GM18858 (cell line): Measurements from ENCODE around the gene SGSM1.

ENCODE experiments used
- ATAC-seq: cut with Tn5 transposase; IDR thresholded peaks from one replicate; pipeline ENCODE4 v1.9.1; 2021; ENCODE audit not compliant: unreplicated experiment

The SGSM1 gene

DNA sequence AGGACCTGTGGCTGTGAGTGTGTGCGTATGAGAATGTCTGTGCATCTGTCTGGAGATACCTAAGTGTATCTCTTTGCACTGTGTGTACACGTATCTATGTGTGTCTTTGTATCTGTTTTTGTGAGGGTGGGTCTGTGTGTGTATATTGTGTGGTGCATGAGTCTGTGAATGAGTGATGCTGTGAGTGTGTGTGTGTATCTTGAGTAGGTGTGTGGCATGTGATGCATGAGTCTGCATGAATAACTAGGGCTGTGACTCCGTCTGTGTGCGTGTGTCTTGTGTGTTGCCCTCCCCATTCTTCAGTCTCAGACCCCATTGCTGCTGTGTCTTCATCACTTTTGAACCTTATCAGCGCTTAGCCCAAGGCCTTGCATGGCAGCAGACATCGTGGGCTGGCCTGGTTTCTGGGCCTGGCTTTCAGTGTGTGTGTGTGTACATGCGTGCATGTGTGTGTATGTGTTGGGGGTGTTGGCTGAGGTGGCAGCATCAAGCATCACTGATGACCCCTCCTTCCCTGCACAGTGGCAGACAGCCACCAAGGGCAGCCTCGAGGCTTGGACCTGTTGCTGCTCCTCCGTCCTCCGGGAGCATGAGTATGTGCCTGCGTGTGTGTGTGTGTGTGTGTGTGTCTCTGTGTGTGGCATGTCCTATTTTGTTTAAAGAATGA lies 1.4 kb downstream of the SGSM1 start:
- ATAC-seq: no peak

- ATAC-seq: no peak
Observed at GRCh38 chr22:24809331-24809730, 3.3 kb downstream of the SGSM1 start.

GRCh38 chr22:24810043-24810749 lies 4.2 kb downstream of the SGSM1 start:
- ATAC-seq: no peak

- ATAC-seq: no peak
Observed at GRCh38 chr22:24812950-24813775, 7.2 kb downstream of the SGSM1 start.

GRCh38 chr22:24813861-24814770 lies 8.1 kb downstream of the SGSM1 start:
- ATAC-seq: no peak

GRCh38 chr22:24816806-24817205 lies 10.8 kb downstream of the SGSM1 start:
- ATAC-seq: no peak

DNA sequence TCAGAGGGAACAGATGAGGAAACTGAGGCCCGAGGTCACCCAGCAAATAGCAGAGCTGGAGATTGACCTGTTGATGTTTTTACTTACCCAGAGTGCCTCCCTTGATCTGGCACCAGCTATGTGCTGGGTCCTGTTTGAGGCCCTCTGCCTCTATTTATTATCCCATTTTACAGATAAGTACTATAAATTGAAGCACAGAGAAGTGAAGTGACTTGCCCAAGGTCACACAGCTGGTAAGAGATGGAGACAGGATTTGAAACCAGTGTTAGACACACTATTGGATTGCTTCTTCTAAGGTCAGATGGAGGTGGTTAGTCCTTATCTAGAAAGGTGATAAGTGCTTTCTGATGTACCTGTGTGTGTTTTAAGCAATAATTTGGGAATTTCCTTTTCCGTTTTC lies 13.5 kb downstream of the SGSM1 start:
- no peak for ATAC-seq

DNA sequence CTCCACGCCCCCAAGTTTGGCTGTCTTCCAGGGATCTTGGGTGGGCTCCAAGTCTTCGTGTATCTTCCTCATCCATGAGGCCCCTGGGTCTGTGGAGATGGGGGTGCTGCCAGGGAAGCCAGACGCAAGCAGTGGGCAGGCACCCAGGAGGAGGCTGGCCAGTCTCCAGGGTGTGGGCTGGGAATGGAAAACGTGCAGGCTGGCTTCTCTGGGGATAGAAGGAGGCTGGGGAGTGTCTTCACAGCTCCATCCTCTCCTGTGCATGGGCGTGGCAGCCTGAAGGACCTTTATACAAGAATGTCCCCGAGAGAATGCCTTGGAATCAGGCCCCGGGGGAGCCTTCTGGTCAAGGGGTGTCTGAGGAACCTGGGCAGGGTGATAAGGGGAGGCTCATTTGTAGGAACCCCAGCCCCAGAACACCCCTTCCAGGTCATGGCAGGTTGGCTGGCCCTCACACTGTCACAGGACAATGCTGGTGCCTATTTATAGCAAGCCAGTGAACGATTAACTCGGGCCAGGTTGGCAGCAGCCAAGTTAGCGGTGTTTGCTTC lies 14.0 kb downstream of the SGSM1 start:
- no peak for ATAC-seq

GRCh38 chr22:24822471-24822870 lies 16.5 kb downstream of the SGSM1 start:
- ATAC-seq: no peak

GRCh38 chr22:24823787-24824186 lies 17.8 kb downstream of the SGSM1 start:
- no peak for ATAC-seq

GRCh38 chr22:24824250-24824649 lies 18.2 kb downstream of the SGSM1 start:
- no peak for ATAC-seq

- no peak for ATAC-seq
Observed at GRCh38 chr22:24824915-24825314, 18.9 kb downstream of the SGSM1 start.

DNA sequence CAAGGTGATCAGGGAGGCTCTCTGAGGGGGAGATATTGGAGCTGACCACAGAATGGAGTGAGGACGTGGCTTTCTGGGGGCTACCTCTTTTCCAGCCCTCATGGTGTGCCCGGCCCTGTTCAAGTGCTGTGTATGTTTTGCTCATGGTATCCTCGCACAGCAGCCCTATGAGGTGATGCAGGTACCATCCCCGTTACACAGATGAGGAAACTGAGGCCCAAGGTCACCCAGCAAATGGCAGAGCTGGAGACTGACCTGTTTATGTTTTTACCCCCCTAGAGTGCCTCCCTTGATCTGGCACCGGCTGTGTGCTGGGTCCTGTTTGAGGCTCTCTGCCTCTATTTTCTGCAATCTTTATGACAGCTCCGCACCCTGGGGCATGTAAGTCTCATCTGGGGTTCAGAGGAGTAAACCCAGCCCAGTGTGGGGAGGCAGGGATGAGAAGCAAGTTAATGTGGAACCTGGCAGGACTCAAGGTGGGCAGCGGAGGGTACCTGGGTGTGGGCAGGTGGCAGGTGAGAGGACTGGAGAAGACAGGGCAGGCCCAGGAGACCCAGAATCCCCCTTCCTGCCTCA lies 20.8 kb downstream of the SGSM1 start:
- ATAC-seq: no peak

- ATAC-seq: no peak
Observed at GRCh38 chr22:24827296-24827695, 21.3 kb downstream of the SGSM1 start.

DNA sequence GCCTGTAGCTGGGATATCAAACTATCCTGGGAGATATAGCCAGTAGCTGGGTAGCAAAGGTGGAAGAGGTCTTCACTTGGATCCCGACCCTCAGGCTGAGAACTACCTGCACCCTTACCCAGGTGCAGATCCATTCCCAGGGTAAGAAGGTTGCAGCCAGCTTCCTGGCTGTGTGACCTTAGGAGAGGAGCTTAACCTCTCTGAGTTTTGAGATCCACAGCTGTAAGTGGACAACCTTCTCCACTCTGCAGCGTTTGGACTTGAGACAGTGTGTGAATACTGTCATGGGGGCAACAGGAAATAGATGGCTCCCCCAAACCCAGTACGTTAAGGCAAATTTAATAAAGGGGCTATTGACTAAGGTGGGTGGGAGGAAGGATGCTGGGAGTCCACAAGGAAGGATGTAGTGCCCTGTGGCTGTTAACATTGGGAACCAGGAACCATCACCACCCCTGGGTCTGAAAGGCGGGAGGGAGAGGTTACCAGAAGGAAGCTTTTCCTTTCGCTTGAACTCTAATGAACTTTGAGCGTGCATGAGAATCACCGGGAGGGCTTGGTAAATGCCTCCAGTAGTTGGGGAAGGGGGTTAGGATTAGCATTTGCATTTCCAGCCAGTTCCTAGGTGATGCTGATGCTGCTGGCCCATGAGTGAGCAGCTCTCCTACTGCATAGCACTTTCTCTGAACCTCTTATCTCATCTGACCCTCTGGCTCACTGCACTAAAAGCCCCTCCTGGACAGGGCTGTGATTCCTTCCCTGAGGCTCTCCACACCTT lies 24.4 kb downstream of the SGSM1 start:
- ATAC-seq: no peak

DNA sequence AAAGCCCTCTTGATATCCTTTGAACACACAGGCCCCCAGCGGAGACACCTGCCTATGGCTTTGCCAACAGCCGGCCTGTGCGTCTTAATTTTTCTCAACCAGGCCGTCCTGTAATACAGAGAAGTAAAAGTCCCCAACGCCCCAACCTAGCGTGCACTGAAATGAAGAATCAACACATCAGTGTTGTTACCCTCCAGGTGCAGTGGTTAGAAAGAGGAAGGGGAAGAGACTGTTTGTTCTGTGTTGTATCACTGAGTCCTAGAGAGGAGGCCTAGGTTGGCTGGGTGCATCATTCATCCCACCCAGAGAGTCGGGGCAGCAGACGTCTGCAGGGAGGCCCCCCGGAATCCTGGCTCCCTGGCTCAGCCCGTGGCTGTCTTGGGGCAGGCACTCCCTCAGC lies 25.7 kb downstream of the SGSM1 start:
- ATAC-seq: no peak

GRCh38 chr22:24833881-24834495 lies 28.0 kb downstream of the SGSM1 start:
- ATAC-seq: no peak

DNA sequence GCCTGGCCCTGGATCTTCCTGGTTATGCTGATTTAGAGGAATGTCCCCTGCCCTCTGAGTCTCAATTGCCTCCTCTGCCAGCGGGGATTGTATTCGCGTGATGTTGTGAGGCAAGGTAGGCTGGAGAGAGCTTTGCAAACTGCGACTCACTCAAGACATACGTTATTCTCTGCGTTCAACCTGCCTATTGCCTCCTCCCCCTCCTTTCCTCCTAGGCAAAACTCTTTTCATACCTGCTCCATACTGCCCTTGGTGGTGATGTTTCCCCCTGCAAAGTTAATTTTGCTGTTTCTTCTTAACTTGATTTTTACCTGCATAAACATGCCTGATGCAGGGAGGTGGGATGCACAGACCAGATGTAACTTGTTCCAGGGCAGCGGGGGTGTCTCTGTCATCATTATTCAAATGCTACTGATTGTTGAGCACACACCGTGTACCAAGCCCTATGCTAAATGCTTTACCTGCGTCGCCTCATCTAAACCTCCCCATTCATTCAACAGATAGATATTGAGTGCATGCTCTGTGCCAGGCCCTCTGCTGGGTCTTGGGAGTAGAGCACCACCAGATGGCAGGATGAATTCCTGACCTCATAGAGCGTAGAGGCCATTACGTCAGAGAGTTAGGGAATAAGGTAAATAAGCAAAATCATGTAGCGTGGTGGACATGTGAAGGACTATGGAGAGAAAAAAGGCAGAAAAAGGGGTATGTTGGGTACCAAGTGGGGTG lies 29.0 kb downstream of the SGSM1 start:
- ATAC-seq: no peak
